ENCODE results near the gene TMEM14A.

The TMEM14A gene

DNA sequence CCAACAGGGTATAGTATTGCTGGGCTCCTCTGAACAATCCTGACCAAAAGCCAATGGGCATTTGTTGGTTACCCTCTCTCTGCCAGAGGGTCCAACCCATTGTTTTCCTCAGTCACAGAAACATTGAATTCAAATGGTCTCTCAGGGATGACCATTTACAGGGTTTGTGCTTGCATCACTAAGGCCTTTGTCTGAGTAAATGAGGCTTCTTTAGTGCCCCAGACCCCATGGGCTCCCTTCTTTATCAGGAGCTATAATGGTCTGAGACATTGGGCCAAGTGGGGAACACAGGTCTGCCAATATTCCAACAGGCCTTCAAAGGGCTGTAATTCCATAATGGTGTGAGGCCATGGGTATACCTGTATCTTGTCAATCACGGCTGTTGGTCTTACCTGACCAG, 65.2 kb downstream of the TMEM14A start:
- Histone ChIP-seq H3F3A (ENCODE audit: insufficient read depth, low read length) (no peaks in the 10 kb centered on the region), H3K27me3 (ENCODE audit: insufficient read depth, low read length) (no peaks in the 10 kb centered on the region; the same call in 1 of the 2 replicates), H2AFZ (ENCODE audit: low read length) (no peak overlapping the region), H3K27ac (ENCODE audit: low read depth, low read length, poor library complexity, severe bottlenecking) (no peak overlapping the region), H3K9me3 (ENCODE audit: low read length) (no peaks in the 10 kb centered on the region), H3K4me1 (ENCODE audit: insufficient read depth, low read length, severe bottlenecking) (peaks cover 12% of the 10 kb centered on the region), H3K36me3 (ENCODE audit: insufficient read depth, low read length) (no peaks in the 10 kb centered on the region), H3K4me3 (ENCODE audit: low read depth, low read length, poor library complexity, severe bottlenecking) (no peak overlapping the region), H4K20me1 (ENCODE audit: insufficient read depth, low read length) (no peaks in the 10 kb centered on the region), H3K9me2 (ENCODE audit: low read depth, low read length) (no peaks in the 10 kb centered on the region; the same call in 1 of the 2 replicates), H3K4me2 (ENCODE audit: low read length) (no peak overlapping the region), H3K9ac (ENCODE audit: low read length) (no peak overlapping the region), H3K79me2 (ENCODE audit: insufficient read depth, low read length) (no peaks in the 10 kb centered on the region)
- TF ChIP-seq, protein P1, sequence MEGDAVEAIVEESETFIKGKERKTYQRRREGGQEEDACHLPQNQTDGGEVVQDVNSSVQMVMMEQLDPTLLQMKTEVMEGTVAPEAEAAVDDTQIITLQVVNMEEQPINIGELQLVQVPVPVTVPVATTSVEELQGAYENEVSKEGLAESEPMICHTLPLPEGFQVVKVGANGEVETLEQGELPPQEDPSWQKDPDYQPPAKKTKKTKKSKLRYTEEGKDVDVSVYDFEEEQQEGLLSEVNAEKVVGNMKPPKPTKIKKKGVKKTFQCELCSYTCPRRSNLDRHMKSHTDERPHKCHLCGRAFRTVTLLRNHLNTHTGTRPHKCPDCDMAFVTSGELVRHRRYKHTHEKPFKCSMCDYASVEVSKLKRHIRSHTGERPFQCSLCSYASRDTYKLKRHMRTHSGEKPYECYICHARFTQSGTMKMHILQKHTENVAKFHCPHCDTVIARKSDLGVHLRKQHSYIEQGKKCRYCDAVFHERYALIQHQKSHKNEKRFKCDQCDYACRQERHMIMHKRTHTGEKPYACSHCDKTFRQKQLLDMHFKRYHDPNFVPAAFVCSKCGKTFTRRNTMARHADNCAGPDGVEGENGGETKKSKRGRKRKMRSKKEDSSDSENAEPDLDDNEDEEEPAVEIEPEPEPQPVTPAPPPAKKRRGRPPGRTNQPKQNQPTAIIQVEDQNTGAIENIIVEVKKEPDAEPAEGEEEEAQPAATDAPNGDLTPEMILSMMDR (IDR thresholded peaks at IDR 0.05; ENCODE audit: low read length) = no peak
- no peak for TF ChIP-seq EZH2 (IDR thresholded peaks at IDR 0.05; ENCODE audit: borderline replicate concordance, low read length)
